ENCODE measurements around the gene PRKCQ.
"Not testable (repeated sequence)": the region's sequence is repeated elsewhere in the genome, so short reads cannot be mapped to it uniquely, and the experiment has no call there.

The PRKCQ gene

GRCh38 chr10:6597478-6597877 lies 17.4 kb upstream of the PRKCQ start:
- DNase-seq (ENCODE audit: insufficient read length, low spot score) = no peak
- FAIRE-seq = no peak

GRCh38 chr10:6595499-6595898 lies 15.4 kb upstream of the PRKCQ start:
- FAIRE-seq (no peak), DNase-seq (ENCODE audit: insufficient read length, low spot score) (no peak)

- DNase-seq (ENCODE audit: insufficient read length, low spot score) = no peak
- no peak for FAIRE-seq
These were observed 13.2 kb upstream of the PRKCQ start for GRCh38 chr10:6593241-6593671.

- no peak for FAIRE-seq
- no peak for DNase-seq (ENCODE audit: insufficient read length, low spot score)
These were observed 12.0 kb upstream of the PRKCQ start for GRCh38 chr10:6592080-6592479.

GRCh38 chr10:6591668-6592067 lies 11.6 kb upstream of the PRKCQ start:
- FAIRE-seq (no peak), DNase-seq (ENCODE audit: insufficient read length, low spot score) (no peak)

- FAIRE-seq (no peak), DNase-seq (ENCODE audit: insufficient read length, low spot score) (no peak)
These were observed 10.0 kb upstream of the PRKCQ start for GRCh38 chr10:6590100-6590499.

- FAIRE-seq (no peak), DNase-seq (ENCODE audit: insufficient read length, low spot score) (no peak)
These were observed 9.4 kb upstream of the PRKCQ start for GRCh38 chr10:6589287-6590094.

GRCh38 chr10:6588845-6589244 lies 8.8 kb upstream of the PRKCQ start:
- no peak for DNase-seq (ENCODE audit: insufficient read length, low spot score)
- FAIRE-seq = no peak

GRCh38 chr10:6588082-6588481 lies 8.0 kb upstream of the PRKCQ start:
- no peak for FAIRE-seq
- no peak for DNase-seq (ENCODE audit: insufficient read length, low spot score)

- FAIRE-seq (no peak), DNase-seq (ENCODE audit: insufficient read length, low spot score) (no peak)
These were observed 6.4 kb upstream of the PRKCQ start for GRCh38 chr10:6586501-6586900.

GRCh38 chr10:6583447-6583846 lies 3.4 kb upstream of the PRKCQ start:
- DNase-seq (ENCODE audit: insufficient read length, low spot score) (no peak), FAIRE-seq (no peak)

GRCh38 chr10:6582913-6583312 lies 2.8 kb upstream of the PRKCQ start:
- DNase-seq (ENCODE audit: insufficient read length, low spot score); FAIRE-seq: not testable (repeated sequence)

- no peak for DNase-seq (ENCODE audit: insufficient read length, low spot score)
- FAIRE-seq = no peak
These were observed 2.2 kb upstream of the PRKCQ start for GRCh38 chr10:6582298-6582697.

- DNase-seq (ENCODE audit: insufficient read length, low spot score) = no peak
These were observed 1.7 kb upstream of the PRKCQ start for GRCh38 chr10:6581778-6582228.

GRCh38 chr10:6581223-6581622 lies 1.1 kb upstream of the PRKCQ start:
- not testable (repeated sequence) for FAIRE-seq; DNase-seq (ENCODE audit: insufficient read length, low spot score)

More at GRCh38 chr10:6581778-6582228, 1.7 kb upstream of the PRKCQ start:
- no peak for FAIRE-seq

- FAIRE-seq = no peak
- peak; percentile 67 for DNase-seq (ENCODE audit: insufficient read length, low spot score)
These were observed 378 bp upstream of the PRKCQ start for GRCh38 chr10:6580279-6581029.

GRCh38 chr10:6579183-6579903 lies 733 bp downstream of the PRKCQ start:
- DNase-seq (ENCODE audit: insufficient read length, low spot score) (no peak), FAIRE-seq (no peak)

- DNase-seq (ENCODE audit: insufficient read length, low spot score) (no peak), FAIRE-seq (no peak)
These were observed 1.3 kb downstream of the PRKCQ start for GRCh38 chr10:6578795-6579182.

GRCh38 chr10:6578251-6578771 lies 1.8 kb downstream of the PRKCQ start:
- FAIRE-seq (no peak), DNase-seq (ENCODE audit: insufficient read length, low spot score) (no peak)

GRCh38 chr10:6576326-6576725 lies 3.8 kb downstream of the PRKCQ start:
- DNase-seq (ENCODE audit: insufficient read length, low spot score) (no peak), FAIRE-seq (no peak)

GRCh38 chr10:6574664-6575176 lies 5.4 kb downstream of the PRKCQ start:
- DNase-seq (ENCODE audit: insufficient read length, low spot score) = no peak
- FAIRE-seq = no peak

All from HTR-8/SVneo (cell line).